Astrocyte of the spinal cord (primary cell): ENCODE results near the gene TMEM203.

Source experiments
- DNase-seq: peaks from one replicate; pipeline ENCODE4 v3.0.0; 2011; ENCODE audit warnings: low read depth, low spot score
- H3K4me3 ChIP-seq: 2 replicates; pipeline ENCODE4 v1.5.1; 2011; ENCODE audit warnings: low read depth, mild to moderate bottlenecking, low read length, moderate library complexity
- in situ Hi-C: cut with HindIII; loops from 2 replicates; pipeline ENCODE4 v1.10.0; 2017; ENCODE audit warnings: low sequenced_read_pairs
- TF ChIP-seq, protein P1 (sequence below): IDR thresholded peaks from 2 replicates; pipeline ENCODE4 v1.5.1; 2012; ENCODE audit warnings: low read depth, mild to moderate bottlenecking, low read length, inconsistent platforms

TMEM203 gene

DNA sequence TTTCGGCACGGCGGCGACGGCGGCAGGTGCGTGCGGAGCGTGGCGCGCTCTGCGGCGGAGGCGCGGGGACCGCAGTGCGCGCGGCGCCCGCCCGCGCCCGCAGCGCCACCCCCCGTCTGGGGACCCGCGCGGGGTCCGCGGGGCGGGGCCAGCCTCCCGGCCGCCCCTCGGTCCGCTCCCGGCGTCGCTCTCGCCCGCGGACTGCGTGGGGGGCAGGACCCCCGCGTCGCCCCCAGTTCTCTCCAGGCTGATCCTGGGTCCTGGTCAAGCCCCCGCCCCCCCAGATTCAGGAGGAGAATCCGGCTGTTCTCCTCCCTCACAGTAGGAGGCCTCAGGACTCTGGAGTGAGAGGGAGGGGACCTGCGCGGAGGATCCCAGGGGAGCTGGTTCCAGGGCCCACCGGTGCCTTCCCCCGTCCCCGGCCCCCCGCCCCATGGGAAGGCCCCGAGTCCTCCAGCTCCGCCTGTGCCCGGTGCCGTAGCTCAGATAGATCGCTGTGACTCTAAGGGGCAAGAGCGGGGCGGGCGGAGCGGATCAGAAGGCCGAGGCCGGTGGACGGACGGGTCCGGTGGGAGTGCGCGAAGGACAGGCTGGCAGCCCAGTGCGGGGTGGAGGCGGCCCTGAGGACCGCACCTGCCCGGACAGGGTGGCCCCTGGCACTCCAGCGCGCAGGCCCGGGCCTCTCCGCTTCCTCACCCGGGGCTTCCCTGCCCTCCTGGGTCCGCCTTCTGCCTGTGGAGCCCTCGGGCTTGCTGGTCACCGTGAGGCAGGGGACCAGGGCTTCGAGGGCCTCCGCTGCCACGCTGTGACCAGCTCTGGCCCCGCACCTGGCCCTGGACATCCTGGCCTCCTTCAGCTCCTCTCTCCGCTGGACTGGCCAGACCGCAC, 17.0 kb upstream of the TMEM203 start, which contains the start of gene RNF208:
TSS of gene RNF208 (minus strand) at position 51 of the 888 bp plus-strand sequence. CDS start 1,028 bp downstream, outside the sequence.
- in situ Hi-C loops, result no loop called here
- TF ChIP-seq, protein P1, sequence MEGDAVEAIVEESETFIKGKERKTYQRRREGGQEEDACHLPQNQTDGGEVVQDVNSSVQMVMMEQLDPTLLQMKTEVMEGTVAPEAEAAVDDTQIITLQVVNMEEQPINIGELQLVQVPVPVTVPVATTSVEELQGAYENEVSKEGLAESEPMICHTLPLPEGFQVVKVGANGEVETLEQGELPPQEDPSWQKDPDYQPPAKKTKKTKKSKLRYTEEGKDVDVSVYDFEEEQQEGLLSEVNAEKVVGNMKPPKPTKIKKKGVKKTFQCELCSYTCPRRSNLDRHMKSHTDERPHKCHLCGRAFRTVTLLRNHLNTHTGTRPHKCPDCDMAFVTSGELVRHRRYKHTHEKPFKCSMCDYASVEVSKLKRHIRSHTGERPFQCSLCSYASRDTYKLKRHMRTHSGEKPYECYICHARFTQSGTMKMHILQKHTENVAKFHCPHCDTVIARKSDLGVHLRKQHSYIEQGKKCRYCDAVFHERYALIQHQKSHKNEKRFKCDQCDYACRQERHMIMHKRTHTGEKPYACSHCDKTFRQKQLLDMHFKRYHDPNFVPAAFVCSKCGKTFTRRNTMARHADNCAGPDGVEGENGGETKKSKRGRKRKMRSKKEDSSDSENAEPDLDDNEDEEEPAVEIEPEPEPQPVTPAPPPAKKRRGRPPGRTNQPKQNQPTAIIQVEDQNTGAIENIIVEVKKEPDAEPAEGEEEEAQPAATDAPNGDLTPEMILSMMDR, result no peak
- no peak for DNase-seq
- H3K4me3 ChIP-seq, result peak within 1 kb of the TSS; percentile 64

DNA sequence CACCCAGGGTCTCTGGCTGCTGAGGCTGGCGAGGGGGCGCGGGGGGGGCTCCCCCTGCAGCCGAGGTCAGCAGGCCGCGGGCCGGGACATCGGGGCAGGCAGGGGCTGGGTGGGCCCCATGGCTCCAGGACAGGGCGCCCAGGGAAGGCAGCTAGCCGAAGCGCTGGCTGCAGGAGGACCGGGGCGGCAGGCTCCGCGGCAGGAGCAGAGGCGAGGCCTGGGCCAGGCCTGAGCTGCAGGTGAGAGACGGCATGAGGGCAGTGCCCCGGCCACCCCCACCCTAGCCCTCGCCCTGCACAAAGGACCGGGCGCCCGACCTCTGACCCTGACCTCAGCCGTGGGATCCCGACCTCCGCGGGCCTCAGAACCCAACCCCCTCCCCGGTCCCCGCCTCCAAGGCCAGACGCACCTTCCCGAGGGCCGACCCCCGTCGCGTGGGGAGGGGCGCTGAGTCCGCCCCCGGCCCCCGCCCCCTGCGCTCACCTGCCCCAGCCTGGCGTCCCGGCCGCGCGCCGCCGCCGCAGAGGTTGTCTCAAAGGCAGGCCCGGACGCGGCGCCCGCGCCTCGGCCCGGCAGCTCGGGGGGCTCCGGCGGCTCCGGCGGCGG, 16.2 kb upstream of the TMEM203 start:
- no peak for DNase-seq

DNA sequence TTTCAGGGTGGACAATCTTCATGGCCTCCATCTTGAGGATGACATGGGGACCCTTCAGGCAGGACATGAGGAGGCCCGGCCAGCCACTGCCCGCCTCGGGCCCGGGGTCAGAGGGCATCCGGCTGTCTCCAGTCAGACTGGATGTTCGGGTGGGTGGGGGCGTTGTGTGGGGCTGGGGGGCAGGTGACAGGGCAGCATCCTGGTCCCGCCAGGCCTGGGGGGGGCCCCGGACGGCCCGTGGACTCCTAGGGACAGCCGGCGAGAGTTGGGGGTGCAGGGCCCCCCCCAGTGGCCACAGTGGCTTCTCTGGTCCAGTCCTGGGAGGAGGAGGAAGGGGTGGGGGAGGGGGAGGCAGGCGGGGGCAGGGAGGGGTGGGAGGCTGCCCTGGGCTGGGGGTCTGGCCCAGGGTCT, 15.7 kb upstream of the TMEM203 start:
- in situ Hi-C loops, result no loop called here
- TF ChIP-seq, protein P1, result no peak
- DNase-seq, result no peak
- H3K4me3 ChIP-seq, result no peak overlapping the region

More for the DNA sequence above, 16.2 kb upstream of the TMEM203 start:
- peak overlapping the region; percentile 24 for H3K4me3 ChIP-seq
- in situ Hi-C loops, result no loop called here
- TF ChIP-seq, protein P1, result no peak

DNA sequence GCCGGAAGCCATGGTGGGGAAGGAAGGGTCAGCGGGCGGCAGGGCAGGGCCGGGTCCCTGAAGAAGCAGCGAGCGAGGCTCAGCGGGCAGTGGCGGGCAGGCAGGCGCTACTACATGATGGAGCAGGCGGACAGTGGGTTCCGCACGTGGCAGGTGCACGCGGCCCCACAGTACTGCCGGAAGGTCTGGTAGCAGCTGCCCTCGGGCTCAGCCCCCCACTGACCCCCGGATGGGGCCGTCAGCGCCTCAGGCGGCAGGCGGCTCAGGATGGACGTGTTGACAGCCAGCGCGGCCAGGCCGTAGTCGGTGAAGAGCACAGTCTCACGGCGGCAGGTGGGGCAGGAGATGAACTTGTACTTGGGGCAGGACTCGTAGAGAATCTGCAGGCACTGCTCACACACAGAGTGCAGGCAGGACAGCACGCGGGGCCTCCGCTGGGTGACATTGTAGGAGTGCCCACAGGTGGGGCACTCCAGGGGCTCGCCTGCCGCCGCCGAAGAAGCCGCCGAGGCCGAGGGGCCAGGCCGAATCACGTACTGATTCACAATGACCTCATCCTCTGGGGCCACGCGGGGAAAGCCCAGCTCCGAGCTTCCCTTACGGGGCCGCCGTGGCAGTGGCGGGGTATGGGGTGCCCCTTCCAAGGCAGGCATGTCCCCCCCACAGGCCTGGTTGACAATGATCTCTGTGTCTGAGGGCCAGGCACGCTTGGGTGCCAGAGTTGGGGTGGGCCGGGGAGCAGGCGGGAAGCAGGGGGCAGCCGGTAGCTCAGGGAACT, 15.1 kb upstream of the TMEM203 start:
- no peak overlapping the region for H3K4me3 ChIP-seq
- in situ Hi-C loops, result no loop called here
- TF ChIP-seq, protein P1, result no peak
- DNase-seq, result no peak

DNA sequence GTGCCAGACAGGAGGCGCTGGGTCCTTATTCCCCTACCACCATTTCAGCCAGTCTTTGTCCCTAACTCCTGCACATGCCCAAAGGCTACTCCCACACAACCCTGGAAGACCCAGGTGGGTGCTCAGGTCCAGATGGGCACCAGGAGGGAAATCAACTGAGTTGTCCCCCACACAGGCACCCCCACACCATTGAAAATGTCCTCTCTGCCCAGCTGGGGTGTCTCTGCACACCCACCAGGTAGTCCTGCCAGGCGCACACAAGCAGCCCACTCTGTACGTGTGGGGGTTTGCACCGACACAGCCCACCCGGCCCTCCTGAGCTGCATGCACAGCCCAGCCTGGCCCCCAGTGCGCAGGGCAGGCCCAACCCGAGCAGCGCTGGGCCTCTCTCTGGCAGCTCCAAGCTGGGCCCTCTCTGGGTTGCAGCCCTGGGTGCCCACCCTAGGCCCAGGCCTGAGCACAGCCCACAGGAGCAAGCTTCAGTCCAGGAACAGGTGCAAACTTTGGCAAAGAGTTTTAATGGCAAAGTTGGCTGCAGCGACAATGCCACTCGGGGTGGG, 14.4 kb upstream of the TMEM203 start:
- no peak overlapping the region for H3K4me3 ChIP-seq
- TF ChIP-seq, protein P1, result no peak
- in situ Hi-C loops, result no loop called here
- no peak for DNase-seq

DNA sequence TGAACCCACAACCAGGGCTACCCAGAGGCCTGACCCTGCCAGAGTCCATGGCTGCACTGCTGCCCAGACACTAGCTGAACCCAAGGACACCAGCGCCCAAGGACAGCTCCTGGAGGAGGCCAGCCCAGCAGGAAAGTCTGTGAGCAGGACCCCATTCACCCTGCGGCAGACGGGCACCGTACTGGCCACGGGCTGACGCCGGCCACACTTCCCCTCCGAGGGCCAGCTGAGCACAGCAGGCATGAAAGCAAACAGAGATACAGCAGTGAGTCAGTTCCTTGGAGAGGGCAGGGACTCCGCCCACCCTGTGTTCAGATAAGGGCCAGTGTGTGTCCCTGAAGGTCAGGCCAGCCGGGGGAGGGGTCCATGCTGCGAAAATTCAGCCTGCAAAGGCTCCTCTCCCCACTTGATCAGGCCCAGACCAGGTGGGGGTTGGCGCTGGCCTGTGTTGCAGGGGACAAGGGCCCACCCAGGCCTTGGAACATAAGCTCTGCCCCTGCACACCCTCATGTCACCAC, 13.4 kb upstream of the TMEM203 start:
- in situ Hi-C loops, result no loop called here
- TF ChIP-seq, protein P1, result no peak
- peak; percentile 31 for DNase-seq
- no peak overlapping the region for H3K4me3 ChIP-seq
